GM19240 (cell line): ENCODE measurements around the gene TRIM73.
"Not testable (repeated sequence)": the region's sequence is repeated elsewhere in the genome, so short reads cannot be mapped to it uniquely, and the experiment has no call there.

Experiments used
- DNase-seq: peaks from one replicate; pipeline ENCODE4 v3.0.0; 2011; ENCODE audit warnings: low spot score; ENCODE audit not compliant: insufficient read length

The TRIM73 gene

GRCh38 chr7:75395329-75395728 is at the start of gene TRIM73:
Gene TRIM73, plus strand, starts transcription at chr7:75395629. Its CDS starts 3,305 bp downstream, at chr7:75398934.
- DNase-seq: not testable (repeated sequence)

GRCh38 chr7:75358671-75359541 is 36.5 kb upstream of the TRIM73 start:
- not testable (repeated sequence) for DNase-seq

- not testable (repeated sequence) for DNase-seq
Measured at GRCh38 chr7:75359542-75359848, 35.9 kb upstream of the TRIM73 start.

GRCh38 chr7:75364079-75364478 is 31.4 kb upstream of the TRIM73 start:
- not testable (repeated sequence) for DNase-seq

GRCh38 chr7:75366643-75367042 is 28.8 kb upstream of the TRIM73 start:
- DNase-seq: not testable (repeated sequence)

- not testable (repeated sequence) for DNase-seq
Measured at GRCh38 chr7:75367313-75367712, 28.1 kb upstream of the TRIM73 start.

- DNase-seq: not testable (repeated sequence)
Measured at GRCh38 chr7:75374144-75374518, 21.3 kb upstream of the TRIM73 start.

- not testable (repeated sequence) for DNase-seq
Measured at GRCh38 chr7:75374519-75375317, 20.7 kb upstream of the TRIM73 start.

GRCh38 chr7:75393194-75393593 is 2.2 kb upstream of the TRIM73 start:
- DNase-seq: not testable (repeated sequence)

GRCh38 chr7:75397865-75398264 is 2.4 kb downstream of the TRIM73 start:
- not testable (repeated sequence) for DNase-seq

- not testable (repeated sequence) for DNase-seq
Measured at GRCh38 chr7:75398771-75399700, 3.6 kb downstream of the TRIM73 start.

- DNase-seq: not testable (repeated sequence)
Measured at GRCh38 chr7:75400575-75400974, 5.1 kb downstream of the TRIM73 start.

GRCh38 chr7:75403455-75404443 is 8.3 kb downstream of the TRIM73 start:
- not testable (repeated sequence) for DNase-seq

GRCh38 chr7:75404663-75405062 is 9.2 kb downstream of the TRIM73 start:
- DNase-seq: not testable (repeated sequence)

- DNase-seq: not testable (repeated sequence)
Measured at GRCh38 chr7:75409880-75410822, 14.7 kb downstream of the TRIM73 start.

GRCh38 chr7:75410823-75411173 is 15.4 kb downstream of the TRIM73 start:
- not testable (repeated sequence) for DNase-seq

GRCh38 chr7:75414204-75414603 is 18.8 kb downstream of the TRIM73 start:
- DNase-seq: not testable (repeated sequence)

- not testable (repeated sequence) for DNase-seq
Measured at GRCh38 chr7:75414708-75415427, 19.4 kb downstream of the TRIM73 start.
